Esophagus squamous epithelium (tissue), 5 donors: ENCODE data around the gene PEX7. TPM values are rescaled to one million over a fixed set of nuclear protein-coding genes. Genes with fewer than 3 reads are reported as not detected.
A peak's percentile ranks its signal among the peaks of the same experiment; 100 is the strongest.

Experiments used
- DNase-seq: peaks from one replicate; lab custom pipeline; 2025; lab: John Stamatoyannopoulos, UW
- H3K27ac ChIP-seq, 4 donors: fragments of 200-600 bp; sonication (generic); one replicate each; pipeline ENCODE4 v1.5.1; 2016 to 2019; ENCODE audit warnings: mild to moderate bottlenecking in 1 of 4
- H3K27me3 ChIP-seq, 4 donors: fragments of 200-600 bp; sonication (generic); 1 replicate in 3 of 4; 2 replicates in 1 of 4; pipeline versions ENCODE4 v1.5.1 to v1.6.0; 2017 to 2021; ENCODE audit warnings: antibody characterized with exemption in 1 of 4
- H3K36me3 ChIP-seq, 3 donors: fragments of 200-600 bp; sonication (generic); one replicate each; pipeline ENCODE4 v1.5.1; 2016 to 2019
- H3K4me1 ChIP-seq, 3 donors: fragments of 200-600 bp; sonication (generic); one replicate each; pipeline ENCODE4 v1.5.1; 2017 to 2019
- H3K4me3 ChIP-seq, 4 donors: fragments of 200-600 bp; sonication (generic); 1 replicate in 3 of 4; 2 replicates in 1 of 4; pipeline ENCODE4 v1.5.1; 2016 to 2019; ENCODE audit warnings: mild to moderate bottlenecking in 2 of 4, moderate library complexity in 1 of 4
- H3K9me3 ChIP-seq, 3 donors: fragments of 200-600 bp; sonication (generic); one replicate each; pipeline ENCODE4 v1.5.1; 2016 to 2019
- POLR2A ChIP-seq, 4 donors: fragments of 450-650 bp; IDR thresholded peaks; one replicate each; pipeline ENCODE4 v1.6.1; 2017; ENCODE audit warnings: antibody characterized with exemption in 4 of 4, mild to moderate bottlenecking in 4 of 4, moderate library complexity in 3 of 4
- WGBS, 2 donors: methylation state at CpG; one replicate each; pipeline ENCODE4 v1.1.5; 2018; 5-methylcytosine and 5-hydroxymethylcytosine counted together
- intact Hi-C: fragments of 100-400 bp; cut with DNase I; formaldehyde crosslinking; loops from one replicate; pipeline ENCODE4 v1.15.0; 2022
- total RNA-seq, 4 donors: library from RNA; depleted of rRNA; stranded (reverse); fragments of >200 nt; gene quantifications; one replicate each; pipeline ENCODE4 v1.1.0, GENCODE V29; 2016
- TF ChIP-seq, protein P1 (sequence below), 6 experiments: fragments of 450-650 bp in 4 of 6; fragments of 200-600 bp in 2 of 6; sonication (generic) in 2 of 6; IDR thresholded peaks; one replicate each; pipeline ENCODE4 v1.5.1; 2016 to 2019; ENCODE audit warnings: antibody characterized with exemption in 6 of 6, mild to moderate bottlenecking in 4 of 6, moderate library complexity in 4 of 6
- donor health status: DM: yes; HTN: yes; CAD: no.

The PEX7 gene
- total RNA-seq, 4 donors from 2014 or later: 5.4 to 14.2 (median 11.8) TPM

DNA sequence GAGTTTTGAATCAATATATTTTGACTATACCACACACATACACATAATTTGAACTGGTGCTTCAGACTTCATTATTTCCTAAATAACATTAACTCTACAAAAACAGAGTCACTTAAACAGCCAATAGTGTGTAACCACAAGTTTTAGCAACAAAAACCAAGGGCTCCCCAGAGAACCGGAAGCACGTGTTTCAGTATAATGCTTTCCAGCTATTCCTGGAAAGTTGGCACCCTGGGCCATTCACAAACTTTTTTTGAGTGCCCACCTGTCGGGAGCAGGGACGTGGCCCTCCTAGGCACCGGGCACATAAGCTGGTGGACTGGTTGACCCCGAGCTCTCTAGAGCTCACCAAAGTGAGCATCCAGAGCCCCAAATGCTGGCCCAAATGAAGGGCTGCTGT lies 97.8 kb downstream of the PEX7 start:
- Histone ChIP-seq H3K27ac (no peak overlapping the region), H3K27me3 (peaks cover 25 to 78% (median 29%) of the 10 kb centered on the region in 4 donors), H3K36me3 (peaks cover 0 to 10% (median 0%) of the 10 kb centered on the region in 3 donors), H3K9me3 (no peaks in the 10 kb centered on the region), H3K4me3 (peak overlapping the region in 1 of 4 donors; percentile 69), H3K4me1 (peaks cover 27 to 40% (median 35%) of the 10 kb centered on the region in 3 donors)
- no peak for TF ChIP-seq POLR2A (IDR thresholded peaks at IDR 0.05)
- TF ChIP-seq, protein P1, sequence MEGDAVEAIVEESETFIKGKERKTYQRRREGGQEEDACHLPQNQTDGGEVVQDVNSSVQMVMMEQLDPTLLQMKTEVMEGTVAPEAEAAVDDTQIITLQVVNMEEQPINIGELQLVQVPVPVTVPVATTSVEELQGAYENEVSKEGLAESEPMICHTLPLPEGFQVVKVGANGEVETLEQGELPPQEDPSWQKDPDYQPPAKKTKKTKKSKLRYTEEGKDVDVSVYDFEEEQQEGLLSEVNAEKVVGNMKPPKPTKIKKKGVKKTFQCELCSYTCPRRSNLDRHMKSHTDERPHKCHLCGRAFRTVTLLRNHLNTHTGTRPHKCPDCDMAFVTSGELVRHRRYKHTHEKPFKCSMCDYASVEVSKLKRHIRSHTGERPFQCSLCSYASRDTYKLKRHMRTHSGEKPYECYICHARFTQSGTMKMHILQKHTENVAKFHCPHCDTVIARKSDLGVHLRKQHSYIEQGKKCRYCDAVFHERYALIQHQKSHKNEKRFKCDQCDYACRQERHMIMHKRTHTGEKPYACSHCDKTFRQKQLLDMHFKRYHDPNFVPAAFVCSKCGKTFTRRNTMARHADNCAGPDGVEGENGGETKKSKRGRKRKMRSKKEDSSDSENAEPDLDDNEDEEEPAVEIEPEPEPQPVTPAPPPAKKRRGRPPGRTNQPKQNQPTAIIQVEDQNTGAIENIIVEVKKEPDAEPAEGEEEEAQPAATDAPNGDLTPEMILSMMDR (IDR thresholded peaks at IDR 0.05): no peak
- DNase-seq: no peak
- 18 to 35% methylated on average over 4 to 6 of the region's 6 CpGs for WGBS, 2 donors
- intact Hi-C loops: no loop called here

DNA sequence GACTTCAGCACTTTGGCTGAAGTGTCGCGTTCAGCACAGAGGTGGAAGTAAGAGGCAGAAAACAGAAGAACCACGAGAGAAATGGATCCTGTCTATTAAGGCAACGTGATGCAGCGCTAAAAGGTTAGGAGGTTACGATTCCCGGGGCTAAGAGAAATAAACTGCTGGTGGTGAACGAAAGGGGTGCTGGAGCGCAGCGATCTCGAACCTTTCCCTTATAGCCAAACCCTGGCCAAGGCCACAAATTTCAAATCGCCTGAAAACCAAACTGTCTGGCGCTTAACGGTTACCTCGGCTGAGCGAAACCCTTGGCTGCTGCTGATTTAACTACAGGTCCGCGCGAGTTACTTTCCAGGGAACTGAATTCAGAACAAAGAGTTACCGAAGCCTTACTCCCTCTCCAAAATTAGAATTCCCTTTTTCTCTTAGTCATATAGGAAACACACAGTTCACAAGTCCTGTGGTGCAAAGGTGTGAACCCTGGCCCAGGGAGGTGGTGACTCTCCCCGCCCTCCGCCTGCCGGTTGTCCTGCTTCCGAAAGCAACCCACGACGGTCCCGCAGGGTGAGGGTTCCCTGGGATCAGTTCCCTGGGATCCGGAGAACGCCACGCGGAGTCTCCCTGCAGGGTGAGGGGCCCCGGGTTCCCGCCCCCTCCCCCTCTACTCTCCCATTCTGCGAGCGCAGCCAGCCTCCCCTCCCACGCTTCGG lies 98.4 kb downstream of the PEX7 start:
- TF ChIP-seq POLR2A (IDR thresholded peaks at IDR 0.05): no peak
- TF ChIP-seq, protein P1 (IDR thresholded peaks at IDR 0.05): no peak
- 3% methylated on average over 20 to 28 of the region's 37 CpGs for WGBS, 2 donors
- H3K27me3 ChIP-seq: peaks cover 25 to 79% (median 29%) of the 10 kb centered on the region in 4 donors

DNA sequence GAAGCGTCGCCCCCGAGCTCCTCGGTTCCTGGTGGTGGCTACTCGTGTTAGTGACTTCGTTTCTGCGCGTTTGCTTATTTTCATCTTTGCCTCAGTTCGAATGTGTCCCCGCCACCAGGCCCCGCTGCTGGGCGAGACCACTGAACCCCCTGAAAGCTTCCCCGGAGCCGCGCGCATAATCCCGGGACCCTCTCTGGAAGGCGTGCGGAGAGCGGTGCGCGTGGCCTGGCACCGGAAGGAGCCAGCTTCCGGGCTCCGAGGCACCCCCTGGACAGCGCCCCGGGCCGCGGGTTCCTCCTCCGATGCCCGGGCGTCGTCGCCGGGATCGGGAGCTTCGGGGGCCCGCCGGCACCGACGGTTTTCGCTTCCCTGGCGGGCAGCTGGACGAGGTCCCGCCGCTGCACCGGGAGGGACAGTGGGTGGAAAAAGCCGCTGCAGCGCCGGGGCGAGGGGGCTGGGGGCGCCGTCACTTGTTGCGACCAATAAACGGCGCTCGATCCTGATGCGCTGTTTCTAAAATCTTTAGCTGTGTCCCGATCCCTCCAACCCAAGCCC lies 99.1 kb downstream of the PEX7 start:
- DNase-seq: no peak
- TF ChIP-seq, protein P1 (IDR thresholded peaks at IDR 0.05): no peak
- no peak for TF ChIP-seq POLR2A (IDR thresholded peaks at IDR 0.05)
- Histone ChIP-seq H3K4me1 (peaks cover 27 to 40% (median 35%) of the 10 kb centered on the region in 3 donors), H3K27ac (no peak overlapping the region), H3K9me3 (no peaks in the 10 kb centered on the region), H3K27me3 (peaks cover 25 to 79% (median 29%) of the 10 kb centered on the region in 4 donors), H3K4me3 (peak overlapping the region; percentile 36 to 69 (median 48)), H3K36me3 (no peaks in the 10 kb centered on the region)
- intact Hi-C loops: no loop called here
- WGBS, 2 donors: 0% methylated on average over 9 to 12 of the region's 59 CpGs

More for the DNA sequence above, 98.4 kb downstream of the PEX7 start:
- H3K27ac ChIP-seq: no peak overlapping the region
- no peaks in the 10 kb centered on the region for H3K9me3 ChIP-seq
- DNase-seq: no peak
- H3K4me3 ChIP-seq: peak overlapping the region; percentile 36 to 69 (median 48)
- intact Hi-C loops: no loop called here
- peaks cover 27 to 40% (median 35%) of the 10 kb centered on the region in 3 donors for H3K4me1 ChIP-seq
- H3K36me3 ChIP-seq: peaks cover 0 to 4% (median 0%) of the 10 kb centered on the region in 3 donors

DNA sequence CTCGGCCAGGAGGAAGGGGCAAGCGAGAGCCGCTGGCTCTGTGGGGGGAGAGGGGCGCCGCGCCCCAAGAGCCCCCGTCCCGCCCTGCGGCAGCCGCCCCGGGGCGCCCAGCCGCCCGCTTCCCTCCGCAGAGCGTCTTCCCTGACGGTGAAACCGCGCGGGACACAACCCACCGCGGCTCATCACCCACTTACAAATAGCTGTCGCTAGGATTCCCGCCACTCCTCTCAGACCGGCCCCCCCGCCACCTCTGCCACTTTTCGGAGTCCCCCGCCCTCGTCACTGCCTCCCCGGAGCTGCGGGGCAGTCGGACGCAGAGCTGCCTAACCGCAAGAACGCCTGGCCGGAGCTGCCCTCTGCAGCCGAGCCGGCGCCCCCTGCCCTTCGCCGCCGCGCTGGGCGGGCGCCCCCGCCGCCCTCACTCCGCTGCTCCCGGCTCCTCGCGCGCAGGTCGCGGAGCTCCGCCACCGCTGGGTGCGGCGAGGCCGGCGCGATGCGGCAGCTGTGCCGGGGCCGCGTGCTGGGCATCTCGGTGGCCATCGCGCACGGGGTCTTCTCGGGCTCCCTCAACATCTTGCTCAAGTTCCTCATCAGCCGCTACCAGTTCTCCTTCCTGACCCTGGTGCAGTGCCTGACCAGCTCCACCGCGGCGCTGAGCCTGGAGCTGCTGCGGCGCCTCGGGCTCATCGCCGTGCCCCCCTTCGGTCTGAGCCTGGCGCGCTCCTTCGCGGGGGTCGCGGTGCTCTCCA lies 99.7 kb downstream of the PEX7 start, which contains the start of gene SLC35D3:
Gene SLC35D3 (plus strand): TSS at position 366 of the 749 bp plus-strand sequence. CDS start 128 bp downstream, at position 494.
- no peaks in the 10 kb centered on the region for H3K9me3 ChIP-seq
- TF ChIP-seq, protein P1 (IDR thresholded peaks at IDR 0.05): no peak
- TF ChIP-seq POLR2A (IDR thresholded peaks at IDR 0.05): no peak
- peaks cover 27 to 40% (median 35%) of the 10 kb centered on the region in 3 donors for H3K4me1 ChIP-seq
- 0 to 2% methylated on average over 9 of the region's 86 CpGs for WGBS, 2 donors
- intact Hi-C loops: no loop called here
- H3K27me3 ChIP-seq: peaks cover 25 to 79% (median 29%) of the 10 kb centered on the region in 4 donors
- no peak within 1 kb of the TSS for H3K27ac ChIP-seq
- H3K4me3 ChIP-seq: peak within 1 kb of the TSS; percentile 36 to 69 (median 48)
- no peak for DNase-seq
- H3K36me3 ChIP-seq: no peaks in the 10 kb centered on the region
